ENCODE results near the gene ARHGEF10L.

The ARHGEF10L gene

GRCh38 chr1:17582124-17582774 is 42.8 kb downstream of the ARHGEF10L start:
- Histone ChIP-seq H3K9ac (peak overlapping the region; percentile 7 to 75 (median 49); a peak in 16 of 22 replicates), H3K4me1 (peaks cover 67 to 82% (median 74%) of the 10 kb centered on the region in 10 experiments)
- TF ChIP-seq Cebpa-rat (IDR thresholded peaks at IDR 0.05) = no peak

GRCh38 chr1:17584539-17584938 is 45.0 kb downstream of the ARHGEF10L start:
- Histone ChIP-seq H3K4me3 (no peak overlapping the region), H3K9me3 (replicated peaks in 1 of 11) (no peaks in the 10 kb centered on the region), H3K4me2 (no peak overlapping the region; a peak in 1 of 22 replicates), H3K27me3 (no peaks in the 10 kb centered on the region), H3K27ac (no peak overlapping the region), H3K9ac (no peak overlapping the region), H3K4me1 (peaks cover 76 to 91% (median 81%) of the 10 kb centered on the region in 10 experiments), H3K36me3 (peaks cover 0 to 49% (median 27%) of the 10 kb centered on the region in 11 experiments; a peak in 15 of 22 replicates), H4K20me1 (peaks cover 0 to 56% (median 17%) of the 10 kb centered on the region in 11 experiments; a peak in 10 of 22 replicates)
- no peak for TF ChIP-seq Cebpa-rat (IDR thresholded peaks at IDR 0.05)

More at GRCh38 chr1:17582124-17582774, 42.8 kb downstream of the ARHGEF10L start:
- peaks cover 0 to 34% (median 19%) of the 10 kb centered on the region in 11 experiments; a peak in 13 of 22 replicates for H3K36me3 ChIP-seq
- H3K27ac ChIP-seq = peak overlapping the region in 9 of 11 experiments; percentile 17 to 88 (median 59); a peak in 17 of 22 replicates
- H3K9me3 ChIP-seq (replicated peaks in 1 of 11) = no peaks in the 10 kb centered on the region
- H3K27me3 ChIP-seq = no peaks in the 10 kb centered on the region
- 0 out of 20 replicates have a peak overlapping the region, but pooled peaks of 1 of the 10 experiments have one; percentile 9 for H3K4me3 ChIP-seq
- peaks cover 5 to 63% (median 31%) of the 10 kb centered on the region in 11 experiments; a peak in 12 of 22 replicates for H4K20me1 ChIP-seq
- H3K4me2 ChIP-seq = peak overlapping the region; percentile 51 to 87 (median 81)

GRCh38 chr1:17585266-17585987 is 45.9 kb downstream of the ARHGEF10L start:
- no peaks in the 10 kb centered on the region for H3K9me3 ChIP-seq (replicated peaks in 1 of 11)
- no peaks in the 10 kb centered on the region for H3K27me3 ChIP-seq
- TF ChIP-seq Cebpa-rat (IDR thresholded peaks at IDR 0.05) = no peak
- H3K36me3 ChIP-seq = peaks cover 5 to 54% (median 32%) of the 10 kb centered on the region in 11 experiments; a peak in 20 of 22 replicates
- H3K27ac ChIP-seq = peak overlapping the region in 4 of 11 experiments; percentile 6 to 28 (median 18); a peak in 4 of 22 replicates
- no peak overlapping the region for H3K4me3 ChIP-seq
- H3K4me1 ChIP-seq = peaks cover 67 to 83% (median 72%) of the 10 kb centered on the region in 10 experiments
- peaks cover 0 to 48% (median 8%) of the 10 kb centered on the region in 11 experiments; a peak in 10 of 22 replicates for H4K20me1 ChIP-seq
- peak overlapping the region; percentile 33 to 77 (median 61) for H3K4me2 ChIP-seq
- peak overlapping the region in 2 of 11 experiments; percentile 0 to 14; a peak in 3 of 22 replicates for H3K9ac ChIP-seq

GRCh38 chr1:17586172-17586964 is 46.9 kb downstream of the ARHGEF10L start:
- H3K27ac ChIP-seq = peak overlapping the region in 2 of 11 experiments; percentile 15 to 27; a peak in 3 of 22 replicates
- peaks cover 10 to 60% (median 41%) of the 10 kb centered on the region in 11 experiments; a peak in 20 of 22 replicates for H3K36me3 ChIP-seq
- H4K20me1 ChIP-seq = peaks cover 0 to 43% (median 5%) of the 10 kb centered on the region in 11 experiments; a peak in 8 of 22 replicates
- H3K4me1 ChIP-seq = peaks cover 58 to 73% (median 63%) of the 10 kb centered on the region in 10 experiments
- no peak for TF ChIP-seq Cebpa-rat (IDR thresholded peaks at IDR 0.05)
- no peaks in the 10 kb centered on the region for H3K27me3 ChIP-seq
- H3K4me3 ChIP-seq = no peak overlapping the region
- H3K9ac ChIP-seq = peak overlapping the region in 1 of 11 experiments; percentile 7; a peak in 3 of 22 replicates
- peak overlapping the region; percentile 33 to 77 (median 61) for H3K4me2 ChIP-seq
- H3K9me3 ChIP-seq (replicated peaks in 1 of 11) = no peaks in the 10 kb centered on the region

- Histone ChIP-seq H3K4me2 (peak overlapping the region in 9 of 11 experiments; percentile 13 to 77 (median 54); a peak in 12 of 22 replicates), H3K27me3 (no peaks in the 10 kb centered on the region), H3K9ac (peak overlapping the region in 1 of 11 experiments; percentile 15; a peak in 1 of 22 replicates), H4K20me1 (peaks cover 0 to 34% (median 4%) of the 10 kb centered on the region in 11 experiments; a peak in 9 of 22 replicates), H3K4me3 (no peak overlapping the region), H3K27ac (peak overlapping the region in 1 of 11 experiments; percentile 11; a peak in 1 of 22 replicates), H3K9me3 (replicated peaks in 1 of 11) (no peaks in the 10 kb centered on the region), H3K36me3 (peaks cover 10 to 70% (median 46%) of the 10 kb centered on the region in 11 experiments; a peak in 20 of 22 replicates), H3K4me1 (peaks cover 45 to 68% (median 55%) of the 10 kb centered on the region in 10 experiments)
- no peak for TF ChIP-seq Cebpa-rat (IDR thresholded peaks at IDR 0.05)
Measured at GRCh38 chr1:17587693-17588047, 48.2 kb downstream of the ARHGEF10L start.

GRCh38 chr1:17588048-17588871 is 48.8 kb downstream of the ARHGEF10L start:
- Histone ChIP-seq H4K20me1 (peaks cover 0 to 34% (median 4%) of the 10 kb centered on the region in 11 experiments; a peak in 9 of 22 replicates), H3K9ac (peak overlapping the region in 5 of 11 experiments; percentile 35 to 52 (median 36); a peak in 6 of 22 replicates), H3K9me3 (replicated peaks in 1 of 11) (no peaks in the 10 kb centered on the region), H3K27me3 (no peaks in the 10 kb centered on the region), H3K36me3 (peaks cover 14 to 73% (median 52%) of the 10 kb centered on the region in 11 experiments; a peak in 21 of 22 replicates), H3K4me1 (peaks cover 44 to 68% (median 50%) of the 10 kb centered on the region in 10 experiments), H3K27ac (peak overlapping the region in 5 of 11 experiments; percentile 18 to 60 (median 35); a peak in 5 of 22 replicates), H3K4me2 (peak overlapping the region; percentile 25 to 77 (median 59); a peak in 17 of 22 replicates), H3K4me3 (no peak overlapping the region)
- TF ChIP-seq Cebpa-rat (IDR thresholded peaks at IDR 0.05) = no peak

GRCh38 chr1:17591814-17592430 is 52.4 kb downstream of the ARHGEF10L start:
- Histone ChIP-seq H3K4me3 (no peak overlapping the region), H3K27me3 (no peaks in the 10 kb centered on the region), H4K20me1 (peaks cover 0 to 25% (median 0%) of the 10 kb centered on the region in 11 experiments; a peak in 8 of 22 replicates), H3K9me3 (replicated peaks in 1 of 11) (no peaks in the 10 kb centered on the region), H3K4me1 (peaks cover 44 to 77% (median 54%) of the 10 kb centered on the region in 10 experiments), H3K27ac (peak overlapping the region in 4 of 11 experiments; percentile 1 to 62 (median 42); a peak in 6 of 22 replicates), H3K36me3 (peaks cover 14 to 87% (median 52%) of the 10 kb centered on the region in 11 experiments), H3K9ac (no peak overlapping the region), H3K4me2 (0 out of 22 replicates have a peak overlapping the region, but pooled peaks of 1 of the 11 experiments have one; percentile 2)
- no peak for TF ChIP-seq Cebpa-rat (IDR thresholded peaks at IDR 0.05)
